HL-60 (cell line): ENCODE data around the gene MAS1.

Experiments used
- CTCF ChIP-seq: IDR thresholded peaks from one replicate; pipeline ENCODE4 v1.5.1; 2011; ENCODE audit warnings: low read length, control low read depth, inconsistent platforms; ENCODE audit not compliant: insufficient read depth
- POLR2AphosphoS5 ChIP-seq: IDR thresholded peaks from 2 replicates; pipeline ENCODE4 v1.6.1; 2012; ENCODE audit warnings: low read depth

- TF ChIP-seq CTCF (no peak), POLR2AphosphoS5 (no peak)
These were observed 30.3 kb upstream of the MAS1 start for GRCh38 chr6:159860482-159860881.
